ENCODE measurements around the gene CYP26A1. TPM values are rescaled to one million over a fixed set of nuclear protein-coding genes. Genes with fewer than 3 reads are reported as not detected.

Gene CYP26A1
- total RNA-seq, 1 donor = not detected

DNA sequence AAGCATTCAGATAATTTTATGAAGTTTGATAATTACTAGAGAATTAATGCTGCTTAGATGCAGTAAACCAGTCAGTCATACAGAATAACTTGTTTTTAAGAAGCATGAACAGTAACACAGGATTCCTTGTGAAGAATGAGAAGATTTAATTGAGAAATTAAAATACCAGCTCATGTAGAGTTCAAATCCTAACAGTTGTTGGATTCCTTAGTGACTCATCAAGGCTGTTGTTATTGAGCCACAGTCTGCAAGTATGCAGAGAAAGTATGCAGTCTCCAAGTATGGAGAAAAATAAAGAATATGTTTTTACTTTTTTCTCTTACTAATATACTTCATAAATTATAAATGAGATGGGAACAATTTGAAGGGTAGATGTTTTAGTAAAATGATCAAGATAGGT lies 43.3 kb upstream of the CYP26A1 start:
- Histone ChIP-seq H3K27ac (ENCODE audit: low read depth, low read length) (peak overlapping the region; percentile 61), H3K27me3 (ENCODE audit: insufficient read depth, low read length) (no peaks in the 10 kb centered on the region), H2AFZ (ENCODE audit: low read length) (no peak overlapping the region), H4K20me1 (ENCODE audit: insufficient read depth, low read length) (no peaks in the 10 kb centered on the region), H3K4me1 (ENCODE audit: insufficient read depth, low read length) (peaks cover 22% of the 10 kb centered on the region), H3K4me2 (ENCODE audit: insufficient read depth, low read length) (peak overlapping the region; percentile 34), H3K4me3 (ENCODE audit: insufficient read depth, low read length) (no peak overlapping the region), H3K9me3 (ENCODE audit: low read depth, low read length) (no peaks in the 10 kb centered on the region), H3K36me3 (ENCODE audit: insufficient read depth, low read length) (no peaks in the 10 kb centered on the region), H3K79me2 (ENCODE audit: insufficient read depth, low read length) (no peaks in the 10 kb centered on the region)
- DNase-seq (ENCODE audit: insufficient read length, low spot score, missing footprints) = no peak
- TF ChIP-seq, protein P1, sequence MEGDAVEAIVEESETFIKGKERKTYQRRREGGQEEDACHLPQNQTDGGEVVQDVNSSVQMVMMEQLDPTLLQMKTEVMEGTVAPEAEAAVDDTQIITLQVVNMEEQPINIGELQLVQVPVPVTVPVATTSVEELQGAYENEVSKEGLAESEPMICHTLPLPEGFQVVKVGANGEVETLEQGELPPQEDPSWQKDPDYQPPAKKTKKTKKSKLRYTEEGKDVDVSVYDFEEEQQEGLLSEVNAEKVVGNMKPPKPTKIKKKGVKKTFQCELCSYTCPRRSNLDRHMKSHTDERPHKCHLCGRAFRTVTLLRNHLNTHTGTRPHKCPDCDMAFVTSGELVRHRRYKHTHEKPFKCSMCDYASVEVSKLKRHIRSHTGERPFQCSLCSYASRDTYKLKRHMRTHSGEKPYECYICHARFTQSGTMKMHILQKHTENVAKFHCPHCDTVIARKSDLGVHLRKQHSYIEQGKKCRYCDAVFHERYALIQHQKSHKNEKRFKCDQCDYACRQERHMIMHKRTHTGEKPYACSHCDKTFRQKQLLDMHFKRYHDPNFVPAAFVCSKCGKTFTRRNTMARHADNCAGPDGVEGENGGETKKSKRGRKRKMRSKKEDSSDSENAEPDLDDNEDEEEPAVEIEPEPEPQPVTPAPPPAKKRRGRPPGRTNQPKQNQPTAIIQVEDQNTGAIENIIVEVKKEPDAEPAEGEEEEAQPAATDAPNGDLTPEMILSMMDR (IDR thresholded peaks at IDR 0.05; ENCODE audit: extremely low read depth, low read depth, low read length) = no peak

- Histone ChIP-seq H3K4me2 (ENCODE audit: insufficient read depth, low read length) (peak overlapping the region; percentile 3), H2AFZ (ENCODE audit: low read length) (no peak overlapping the region), H3K4me3 (ENCODE audit: insufficient read depth, low read length) (no peak overlapping the region), H3K79me2 (ENCODE audit: insufficient read depth, low read length) (no peaks in the 10 kb centered on the region), H3K27me3 (ENCODE audit: insufficient read depth, low read length) (no peaks in the 10 kb centered on the region), H3K27ac (ENCODE audit: low read depth, low read length) (no peak overlapping the region), H4K20me1 (ENCODE audit: insufficient read depth, low read length) (no peaks in the 10 kb centered on the region), H3K36me3 (ENCODE audit: insufficient read depth, low read length) (no peaks in the 10 kb centered on the region), H3K9me3 (ENCODE audit: low read depth, low read length) (no peaks in the 10 kb centered on the region), H3K4me1 (ENCODE audit: insufficient read depth, low read length) (peaks cover 22% of the 10 kb centered on the region)
- TF ChIP-seq, protein P1 (IDR thresholded peaks at IDR 0.05; ENCODE audit: extremely low read depth, low read depth, low read length) = no peak
- no peak for DNase-seq (ENCODE audit: insufficient read length, low spot score, missing footprints)
Observed at GRCh38 chr10:93032105-93032808, 41.4 kb upstream of the CYP26A1 start.

GRCh38 chr10:93032809-93033137 lies 40.9 kb upstream of the CYP26A1 start:
- peaks cover 22% of the 10 kb centered on the region for H3K4me1 ChIP-seq (ENCODE audit: insufficient read depth, low read length)
- H2AFZ ChIP-seq (ENCODE audit: low read length) = no peak overlapping the region
- H4K20me1 ChIP-seq (ENCODE audit: insufficient read depth, low read length) = no peaks in the 10 kb centered on the region
- TF ChIP-seq, protein P1 (IDR thresholded peaks at IDR 0.05; ENCODE audit: extremely low read depth, low read depth, low read length) = no peak
- H3K36me3 ChIP-seq (ENCODE audit: insufficient read depth, low read length) = no peaks in the 10 kb centered on the region
- H3K79me2 ChIP-seq (ENCODE audit: insufficient read depth, low read length) = no peaks in the 10 kb centered on the region
- H3K27me3 ChIP-seq (ENCODE audit: insufficient read depth, low read length) = no peaks in the 10 kb centered on the region
- no peak overlapping the region for H3K27ac ChIP-seq (ENCODE audit: low read depth, low read length)
- no peak for DNase-seq (ENCODE audit: insufficient read length, low spot score, missing footprints)
- H3K4me3 ChIP-seq (ENCODE audit: insufficient read depth, low read length) = no peak overlapping the region
- H3K9me3 ChIP-seq (ENCODE audit: low read depth, low read length) = no peaks in the 10 kb centered on the region
- no peak overlapping the region for H3K4me2 ChIP-seq (ENCODE audit: insufficient read depth, low read length)

GRCh38 chr10:93034426-93034825 lies 39.3 kb upstream of the CYP26A1 start:
- DNase-seq (ENCODE audit: insufficient read length, low spot score, missing footprints) = no peak
- no peak overlapping the region for H3K4me2 ChIP-seq (ENCODE audit: insufficient read depth, low read length)
- H4K20me1 ChIP-seq (ENCODE audit: insufficient read depth, low read length) = no peaks in the 10 kb centered on the region
- no peak overlapping the region for H3K4me3 ChIP-seq (ENCODE audit: insufficient read depth, low read length)
- H3K27ac ChIP-seq (ENCODE audit: low read depth, low read length) = no peak overlapping the region
- H2AFZ ChIP-seq (ENCODE audit: low read length) = no peak overlapping the region
- H3K36me3 ChIP-seq (ENCODE audit: insufficient read depth, low read length) = no peaks in the 10 kb centered on the region
- H3K79me2 ChIP-seq (ENCODE audit: insufficient read depth, low read length) = no peaks in the 10 kb centered on the region
- no peaks in the 10 kb centered on the region for H3K9me3 ChIP-seq (ENCODE audit: low read depth, low read length)
- no peaks in the 10 kb centered on the region for H3K27me3 ChIP-seq (ENCODE audit: insufficient read depth, low read length)
- TF ChIP-seq, protein P1 (IDR thresholded peaks at IDR 0.05; ENCODE audit: extremely low read depth, low read depth, low read length) = no peak
- peaks cover 22% of the 10 kb centered on the region for H3K4me1 ChIP-seq (ENCODE audit: insufficient read depth, low read length)
